CD14-positive monocyte (primary cell): ENCODE results near the gene KLC4. TPM values are rescaled to one million over a fixed set of nuclear protein-coding genes. Genes with fewer than 3 reads are reported as not detected.

Source experiments
- DNase-seq, 3 donors: peaks; one replicate each; pipeline ENCODE4 v3.0.0-alpha.2; 2011 to 2022
- H2AFZ ChIP-seq: 2 replicates; pipeline ENCODE4 v1.6.0; 2012; ENCODE audit warnings: mild to moderate bottlenecking, low read depth, low read length, inconsistent platforms; ENCODE audit not compliant: insufficient read depth, poor library complexity, severe bottlenecking
- H3K27ac ChIP-seq, 2 donors: 1 replicate in 1 of 2; 2 replicates in 1 of 2; pipeline ENCODE4 v1.5.1; 2012 to 2013; ENCODE audit warnings: low read length in 2 of 2, control low read depth in 1 of 2, inconsistent platforms in 1 of 2, low read depth in 1 of 2, mild to moderate bottlenecking in 1 of 2
- H3K27me3 ChIP-seq, 2 donors: one replicate each; pipeline versions ENCODE4 v1.6.0 to v1.6.1; 2011 to 2013; ENCODE audit warnings: low read length in 2 of 2; ENCODE audit not compliant: control insufficient read depth in 2 of 2, insufficient read depth in 2 of 2
- H3K36me3 ChIP-seq, 2 donors: replicated peaks in 1 of 2; 1 replicate in 1 of 2; 2 replicates in 1 of 2; pipeline versions ENCODE4 v1.5.1 to v1.6.1; 2012 to 2013; ENCODE audit warnings: low read length in 2 of 2, control low read depth in 1 of 2, inconsistent platforms in 1 of 2, mild to moderate bottlenecking in 1 of 2; ENCODE audit not compliant: insufficient read depth in 2 of 2, control insufficient read depth in 1 of 2
- H3K4me1 ChIP-seq, 2 donors: 1 replicate in 1 of 2; 2 replicates in 1 of 2; pipeline versions ENCODE4 v1.5.1 to v1.6.1; 2012 to 2013; ENCODE audit warnings: low read length in 2 of 2, control low read depth in 1 of 2, inconsistent platforms in 1 of 2, mild to moderate bottlenecking in 1 of 2, moderate library complexity in 1 of 2; ENCODE audit not compliant: insufficient read depth in 2 of 2, control insufficient read depth in 1 of 2
- H3K4me2 ChIP-seq: replicated peaks from 2 replicates; pipeline ENCODE3; 2012; ENCODE audit warnings: low read length, moderate library complexity, mild to moderate bottlenecking; ENCODE audit not compliant: poor library complexity, severe bottlenecking; ENCODE audit errors: extremely low read depth
- H3K4me3 ChIP-seq, 3 experiments: fragments of 200-600 bp in 1 of 3; sonication (generic) in 1 of 3; replicated peaks in 1 of 3; 1 replicate in 2 of 3; 2 replicates in 1 of 3; pipeline ENCODE4 v1.5.1; 2011 to 2013; ENCODE audit warnings: low read length in 3 of 3, mild to moderate bottlenecking in 3 of 3, control low read depth in 2 of 3, low read depth in 2 of 3, inconsistent platforms in 1 of 3, moderate library complexity in 1 of 3
- H3K79me2 ChIP-seq: 2 replicates; pipeline ENCODE4 v1.6.0; 2012; ENCODE audit warnings: mild to moderate bottlenecking, control low read depth, inconsistent platforms, low read length, moderate library complexity; ENCODE audit not compliant: insufficient read depth
- H3K9ac ChIP-seq: 2 replicates; pipeline ENCODE4 v1.6.0; 2017; ENCODE audit warnings: low read length, mild to moderate bottlenecking; ENCODE audit not compliant: insufficient read depth, poor library complexity, severe bottlenecking
- H3K9me3 ChIP-seq, 2 donors: replicated peaks in 1 of 2; 1 replicate in 1 of 2; 2 replicates in 1 of 2; pipeline versions ENCODE4 v1.5.1 to v1.6.1; 2012 to 2013; ENCODE audit warnings: low read length in 2 of 2, control low read depth in 1 of 2; ENCODE audit not compliant: control insufficient read depth in 1 of 2, insufficient read depth in 1 of 2
- H4K20me1 ChIP-seq: 2 replicates; pipeline ENCODE4 v1.6.0; 2012; ENCODE audit warnings: mild to moderate bottlenecking, low read length, control low read depth, moderate library complexity; ENCODE audit not compliant: insufficient read depth
- H3K27ac Mint-ChIP-seq, 7 donors: one replicate each; pipeline ENCODE4 v1.8.0; 2020; ENCODE audit warnings: mild to moderate bottlenecking in 7 of 7, mixed read lengths in 7 of 7, moderate library complexity in 6 of 7, inconsistent platforms in 2 of 7
- H3K27me3 Mint-ChIP-seq, 3 donors: one replicate each; pipeline ENCODE4 v1.8.0; 2021 to 2022; ENCODE audit warnings: low read depth in 3 of 3, mild to moderate bottlenecking in 3 of 3, mixed read lengths in 3 of 3, moderate library complexity in 3 of 3, inconsistent platforms in 1 of 3
- H3K36me3 Mint-ChIP-seq, 2 donors: one replicate each; pipeline ENCODE4 v1.8.0; 2020; ENCODE audit warnings: mixed read lengths in 2 of 2, inconsistent platforms in 1 of 2, mild to moderate bottlenecking in 1 of 2
- H3K4me1 Mint-ChIP-seq: one replicate; pipeline ENCODE4 v1.8.0; 2020; ENCODE audit warnings: mild to moderate bottlenecking, mixed read lengths
- H3K4me3 Mint-ChIP-seq, 2 donors: one replicate each; pipeline ENCODE4 v1.8.0; 2020; ENCODE audit warnings: mild to moderate bottlenecking in 2 of 2, mixed read lengths in 2 of 2, moderate library complexity in 1 of 2
- H3K9me3 Mint-ChIP-seq, 7 donors: one replicate each; pipeline ENCODE4 v1.8.0; 2020 to 2022; ENCODE audit warnings: mixed read lengths in 7 of 7, mild to moderate bottlenecking in 6 of 7, moderate library complexity in 6 of 7, inconsistent platforms in 2 of 7
- CTCF ChIP-seq: fragments of 200-600 bp; IDR thresholded peaks from one replicate; pipeline ENCODE4 v1.8.0; 2022; ENCODE audit warnings: antibody characterized with exemption, mild to moderate bottlenecking
- WGBS: methylation state at CpG from one replicate; pipeline ENCODE4 v1.1.5; 2013; ENCODE audit warnings: missing lambda C conversion rate; ENCODE audit not compliant: insufficient coverage; 5-methylcytosine and 5-hydroxymethylcytosine counted together
- intact Hi-C, 2 donors: fragments of 100-400 bp; cut with micrococcal nuclease; formaldehyde crosslinking; loops; one replicate each; pipeline versions ENCODE4 v1.15.0 to v1.15.1; 2023
- polyA plus RNA-seq, 3 donors: library from polyadenylated mRNA; depleted of rRNA in 1 of 3; unstranded in 2 of 3; stranded (reverse) in 1 of 3; fragments of 300-500 nt in 2 of 3; fragments of >200 nt in 1 of 3; fragmentation: Illumina TruSeq in 2 of 3; gene quantifications; 1 replicate in 2 of 3; 2 replicates in 1 of 3; pipeline ENCODE4 v1.2.3, GENCODE V29; 2012 to 2021

KLC4 gene
- polyA plus RNA-seq, 3 donors = 6.0 to 16.2 (median 6.1) TPM

GRCh38 chr6:43055966-43056365 is 3.5 kb upstream of the KLC4 start:
- peaks cover 19% of the 10 kb centered on the region for H3K79me2 ChIP-seq
- no peak overlapping the region for H3K9ac ChIP-seq
- no peaks in the 10 kb centered on the region for H4K20me1 ChIP-seq
- DNase-seq = no peak
- no peak for TF ChIP-seq CTCF
- H3K4me3 ChIP-seq = no peak overlapping the region
- no peaks in the 10 kb centered on the region for H3K9me3 Mint-ChIP-seq
- H3K36me3 ChIP-seq = peaks cover 4 to 21% of the 10 kb centered on the region in 2 donors
- H3K4me1 ChIP-seq = peaks cover 26 to 43% of the 10 kb centered on the region in 2 donors
- H2AFZ ChIP-seq = no peak overlapping the region
- no peaks in the 10 kb centered on the region for H3K9me3 ChIP-seq
- peaks cover 49% of the 10 kb centered on the region for H3K4me1 Mint-ChIP-seq
- H3K27ac ChIP-seq = no peak overlapping the region
- H3K4me2 ChIP-seq = no peak overlapping the region
- H3K27me3 ChIP-seq = no peaks in the 10 kb centered on the region
- H3K27ac Mint-ChIP-seq = peak overlapping the region in 2 of 7 donors; percentile 1 to 2
- intact Hi-C loops = loop anchor here in 1 of 2 donors (10.0 kb wide), 1 partner anchor 119 kb away; the partner anchor contains the start of gene SRF
- H3K4me3 Mint-ChIP-seq = no peak overlapping the region
- H3K36me3 Mint-ChIP-seq = peaks cover 21 to 29% of the 10 kb centered on the region in 2 donors
- peaks cover 0 to 2% (median 2%) of the 10 kb centered on the region in 3 donors for H3K27me3 Mint-ChIP-seq
- WGBS = 88% methylated on average over 8 of the region's 8 CpGs

- no peak for TF ChIP-seq CTCF
- Histone ChIP-seq H3K79me2 (peaks cover 17% of the 10 kb centered on the region), H3K9ac (peak overlapping the region; percentile 90), H3K4me2 (peak overlapping the region; percentile 99), H3K9me3 (no peaks in the 10 kb centered on the region), H2AFZ (peak overlapping the region; percentile 99), H3K27me3 (no peaks in the 10 kb centered on the region), H4K20me1 (no peaks in the 10 kb centered on the region), H3K4me1 (peaks cover 17 to 31% of the 10 kb centered on the region in 2 donors), H3K27ac (peak overlapping the region in 1 of 2 donors; percentile 99), H3K4me3 (peak overlapping the region; percentile 69 to 99 (median 98)), H3K36me3 (peaks cover 4 to 17% of the 10 kb centered on the region in 2 donors)
- intact Hi-C loops = loop anchor here (2.0 to 10.0 kb wide), 3 partner anchors 44 to 116 kb away; partner anchors contain the start of genes KLHDC3 (in 2 of the 2) and SRF (in 1 of the 2)
- peaks cover 31% of the 10 kb centered on the region for H3K4me1 Mint-ChIP-seq
- H3K27me3 Mint-ChIP-seq = peaks cover 0 to 2% (median 0%) of the 10 kb centered on the region in 3 donors
- peak overlapping the region; percentile 90 to 100 (median 99) for H3K27ac Mint-ChIP-seq
- H3K36me3 Mint-ChIP-seq = peaks cover 19 to 25% of the 10 kb centered on the region in 2 donors
- DNase-seq = peak in 2 of 3 donors; percentile 27 to 37
- no peaks in the 10 kb centered on the region for H3K9me3 Mint-ChIP-seq
- WGBS = no CpG with 5 or more reads among the region's 1 CpG
- peak overlapping the region; percentile 85 to 96 for H3K4me3 Mint-ChIP-seq
Observed at GRCh38 chr6:43058531-43058930, 900 bp upstream of the KLC4 start.
